Measurements from ENCODE around the gene USP47. TPM values are rescaled to one million over a fixed set of nuclear protein-coding genes. Genes with fewer than 3 reads are reported as not detected.

Gene USP47
- total RNA-seq, 1 donor from 2014 or later, result 45.1 TPM

DNA sequence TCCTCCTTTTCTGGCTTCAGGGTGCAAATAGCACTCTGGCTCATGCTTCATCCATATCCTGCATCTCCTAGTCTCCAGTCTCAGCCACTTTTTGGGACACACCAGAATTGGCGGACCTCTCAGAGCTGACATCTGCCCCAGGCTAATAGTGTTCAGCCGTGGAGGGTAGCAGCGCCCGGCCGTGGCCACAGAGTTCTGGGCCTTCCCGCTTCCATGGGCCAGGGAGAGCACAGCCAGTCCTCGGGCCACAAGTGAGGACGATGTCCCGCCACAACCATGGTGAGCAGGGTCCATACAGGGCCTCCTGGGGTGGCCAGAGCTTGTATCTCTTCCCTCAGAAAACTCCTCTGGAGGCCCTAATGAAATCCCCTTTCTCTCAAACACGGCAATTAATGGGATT, 140.7 kb downstream of the USP47 start:
- no peak overlapping the region for H3K27ac Mint-ChIP-seq (ENCODE audit: unreplicated experiment)
- H3K4me3 Mint-ChIP-seq (ENCODE audit: unreplicated experiment), result no peak overlapping the region
- no peaks in the 10 kb centered on the region for H3K36me3 Mint-ChIP-seq (ENCODE audit: low read depth, unreplicated experiment)
- H3K4me1 Mint-ChIP-seq (ENCODE audit: unreplicated experiment), result peaks cover 23% of the 10 kb centered on the region
- peaks cover 5% of the 10 kb centered on the region for H3K27me3 Mint-ChIP-seq (ENCODE audit: unreplicated experiment)
- DNase-seq (ENCODE audit: low spot score), result no peak
- no peaks in the 10 kb centered on the region for H3K9me3 Mint-ChIP-seq (ENCODE audit: unreplicated experiment)
- no peak for TF ChIP-seq CTCF (IDR thresholded peaks at IDR 0.05; ENCODE audit: unreplicated experiment)

GRCh38 chr11:11982975-11983374, 141.2 kb downstream of the USP47 start:
- no peaks in the 10 kb centered on the region for H3K36me3 Mint-ChIP-seq (ENCODE audit: low read depth, unreplicated experiment)

DNA sequence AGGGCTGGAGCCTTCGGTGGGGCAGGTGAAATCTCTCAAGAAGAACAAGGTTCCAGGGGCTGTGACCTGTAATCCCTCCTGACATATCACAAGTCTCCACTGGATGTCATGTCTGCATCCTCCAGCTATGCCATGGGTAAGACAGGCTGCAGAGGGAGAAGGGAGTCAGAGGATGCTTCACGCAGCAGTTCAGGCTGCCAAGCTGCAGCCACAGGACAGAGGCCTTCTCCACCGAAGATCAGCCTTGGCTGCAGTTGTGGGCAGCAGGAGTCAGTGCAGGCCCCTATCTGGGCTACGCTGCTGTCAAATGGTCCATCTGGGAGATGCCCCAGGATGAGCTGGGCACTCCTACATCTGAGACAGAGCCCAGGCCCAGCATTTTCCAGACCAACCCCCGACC, 141.7 kb downstream of the USP47 start:
- H3K27ac Mint-ChIP-seq (ENCODE audit: unreplicated experiment), result no peak overlapping the region
- peaks cover 17% of the 10 kb centered on the region for H3K4me1 Mint-ChIP-seq (ENCODE audit: unreplicated experiment)

More at GRCh38 chr11:11982975-11983374, 141.2 kb downstream of the USP47 start:
- Mint-ChIP-seq H3K4me3 (ENCODE audit: unreplicated experiment) (no peak overlapping the region), H3K4me1 (ENCODE audit: unreplicated experiment) (peaks cover 20% of the 10 kb centered on the region), H3K27ac (ENCODE audit: unreplicated experiment) (no peak overlapping the region), H3K9me3 (ENCODE audit: unreplicated experiment) (no peaks in the 10 kb centered on the region), H3K27me3 (ENCODE audit: unreplicated experiment) (peaks cover 5% of the 10 kb centered on the region)
- no peak for DNase-seq (ENCODE audit: low spot score)
- no peak for TF ChIP-seq CTCF (IDR thresholded peaks at IDR 0.05; ENCODE audit: unreplicated experiment)

DNA sequence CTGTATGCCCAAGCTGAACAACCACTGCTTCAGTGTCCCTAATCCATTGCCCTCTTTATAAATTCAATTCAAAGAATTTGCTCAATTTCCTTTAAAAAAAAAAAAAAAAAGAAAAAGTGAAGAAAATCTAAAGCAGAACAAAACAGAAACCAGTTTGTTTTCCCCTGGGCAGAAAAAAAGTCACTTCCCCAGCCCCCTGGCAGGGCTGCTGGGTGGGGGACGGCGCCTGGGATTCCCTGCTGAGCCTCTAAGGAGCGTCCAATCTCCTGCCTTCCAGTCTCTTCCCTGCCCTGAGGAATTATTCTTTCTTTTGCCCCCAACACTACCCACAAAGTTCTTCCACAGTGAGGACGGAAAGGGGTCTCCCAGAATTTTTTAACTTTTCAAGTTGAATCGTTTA, 142.8 kb downstream of the USP47 start:
- no peak overlapping the region for H3K27ac Mint-ChIP-seq (ENCODE audit: unreplicated experiment)

More for the DNA sequence above, 141.7 kb downstream of the USP47 start:
- Mint-ChIP-seq H3K4me3 (ENCODE audit: unreplicated experiment) (no peak overlapping the region), H3K9me3 (ENCODE audit: unreplicated experiment) (no peaks in the 10 kb centered on the region), H3K36me3 (ENCODE audit: low read depth, unreplicated experiment) (no peaks in the 10 kb centered on the region), H3K27me3 (ENCODE audit: unreplicated experiment) (peaks cover 5% of the 10 kb centered on the region)
- no peak for TF ChIP-seq CTCF (IDR thresholded peaks at IDR 0.05; ENCODE audit: unreplicated experiment)
- no peak for DNase-seq (ENCODE audit: low spot score)

More for the DNA sequence above, 142.8 kb downstream of the USP47 start:
- no peaks in the 10 kb centered on the region for H3K9me3 Mint-ChIP-seq (ENCODE audit: unreplicated experiment)
- H3K4me1 Mint-ChIP-seq (ENCODE audit: unreplicated experiment), result peaks cover 14% of the 10 kb centered on the region
- H3K36me3 Mint-ChIP-seq (ENCODE audit: low read depth, unreplicated experiment), result no peaks in the 10 kb centered on the region
- DNase-seq (ENCODE audit: low spot score), result no peak
- H3K4me3 Mint-ChIP-seq (ENCODE audit: unreplicated experiment), result no peak overlapping the region
- no peak for TF ChIP-seq CTCF (IDR thresholded peaks at IDR 0.05; ENCODE audit: unreplicated experiment)
- peaks cover 5% of the 10 kb centered on the region for H3K27me3 Mint-ChIP-seq (ENCODE audit: unreplicated experiment)
